HL-60 (cell line): ENCODE results near the gene BTBD7.

ENCODE experiments used
- DNase-seq, 2 experiments: peaks; one replicate each; pipeline ENCODE4 v3.0.0-alpha.2; 2010 to 2020; ENCODE audit warnings: low read depth in 1 of 2, low spot score in 1 of 2
- H3K27ac ChIP-seq: fragments of 250-450 bp; sonication (Bioruptor Pico); replicated peaks from 2 replicates; pipeline ENCODE4 v1.5.1; 2020; ENCODE audit warnings: mild to moderate bottlenecking, moderate library complexity
- H3K27me3 ChIP-seq: fragments of 250-450 bp; sonication (Bioruptor Pico); 2 replicates; pipeline ENCODE4 v1.5.1; 2021; ENCODE audit warnings: mild to moderate bottlenecking, moderate library complexity; ENCODE audit not compliant: insufficient read depth, poor library complexity, severe bottlenecking
- H3K4me3 ChIP-seq: replicated peaks from 2 replicates; pipeline ENCODE4 v1.5.1; 2011; ENCODE audit warnings: mild to moderate bottlenecking, control low read depth, low read length; ENCODE audit not compliant: insufficient read depth
- GABPA ChIP-seq: IDR thresholded peaks from 2 replicates; pipeline ENCODE4 v1.6.1; 2012; ENCODE audit warnings: low read depth
- POLR2AphosphoS5 ChIP-seq: IDR thresholded peaks from 2 replicates; pipeline ENCODE4 v1.6.1; 2012; ENCODE audit warnings: low read depth
- SPI1 ChIP-seq: IDR thresholded peaks from 2 replicates; pipeline ENCODE4 v1.6.1; 2012; ENCODE audit warnings: low read depth, mild to moderate bottlenecking, borderline replicate concordance
- TF ChIP-seq, protein P1 (sequence below): IDR thresholded peaks from 2 replicates; pipeline ENCODE4 v1.6.1; 2012; ENCODE audit warnings: low read depth; ENCODE audit not compliant: insufficient replicate concordance
- TF ChIP-seq, protein P2 (sequence below): IDR thresholded peaks from one replicate; pipeline ENCODE4 v1.5.1; 2011; ENCODE audit warnings: low read length, control low read depth, inconsistent platforms; ENCODE audit not compliant: insufficient read depth

The BTBD7 gene

DNA sequence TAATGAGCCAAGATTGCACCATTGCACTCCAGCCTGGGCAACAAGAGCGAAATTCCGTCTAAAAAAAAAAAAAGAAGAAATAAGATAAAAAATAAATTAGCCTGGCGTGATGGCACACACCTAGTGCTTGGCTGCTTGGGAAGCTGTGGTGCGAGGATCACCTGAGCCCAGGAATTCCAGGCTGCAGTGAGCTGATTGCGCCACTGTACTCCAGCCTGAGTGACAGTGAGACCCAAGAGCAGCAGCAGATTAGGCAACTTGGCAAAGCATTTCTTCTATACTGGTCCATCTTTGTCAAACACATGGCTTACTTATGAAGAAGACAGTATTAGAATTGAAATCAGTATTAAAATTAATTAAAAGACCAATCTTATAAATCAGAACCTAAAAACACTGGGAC lies 132.3 kb downstream of the BTBD7 start:
- TF ChIP-seq POLR2AphosphoS5 (no peak), SPI1 (no peak), GABPA (no peak)
- TF ChIP-seq, protein P1, sequence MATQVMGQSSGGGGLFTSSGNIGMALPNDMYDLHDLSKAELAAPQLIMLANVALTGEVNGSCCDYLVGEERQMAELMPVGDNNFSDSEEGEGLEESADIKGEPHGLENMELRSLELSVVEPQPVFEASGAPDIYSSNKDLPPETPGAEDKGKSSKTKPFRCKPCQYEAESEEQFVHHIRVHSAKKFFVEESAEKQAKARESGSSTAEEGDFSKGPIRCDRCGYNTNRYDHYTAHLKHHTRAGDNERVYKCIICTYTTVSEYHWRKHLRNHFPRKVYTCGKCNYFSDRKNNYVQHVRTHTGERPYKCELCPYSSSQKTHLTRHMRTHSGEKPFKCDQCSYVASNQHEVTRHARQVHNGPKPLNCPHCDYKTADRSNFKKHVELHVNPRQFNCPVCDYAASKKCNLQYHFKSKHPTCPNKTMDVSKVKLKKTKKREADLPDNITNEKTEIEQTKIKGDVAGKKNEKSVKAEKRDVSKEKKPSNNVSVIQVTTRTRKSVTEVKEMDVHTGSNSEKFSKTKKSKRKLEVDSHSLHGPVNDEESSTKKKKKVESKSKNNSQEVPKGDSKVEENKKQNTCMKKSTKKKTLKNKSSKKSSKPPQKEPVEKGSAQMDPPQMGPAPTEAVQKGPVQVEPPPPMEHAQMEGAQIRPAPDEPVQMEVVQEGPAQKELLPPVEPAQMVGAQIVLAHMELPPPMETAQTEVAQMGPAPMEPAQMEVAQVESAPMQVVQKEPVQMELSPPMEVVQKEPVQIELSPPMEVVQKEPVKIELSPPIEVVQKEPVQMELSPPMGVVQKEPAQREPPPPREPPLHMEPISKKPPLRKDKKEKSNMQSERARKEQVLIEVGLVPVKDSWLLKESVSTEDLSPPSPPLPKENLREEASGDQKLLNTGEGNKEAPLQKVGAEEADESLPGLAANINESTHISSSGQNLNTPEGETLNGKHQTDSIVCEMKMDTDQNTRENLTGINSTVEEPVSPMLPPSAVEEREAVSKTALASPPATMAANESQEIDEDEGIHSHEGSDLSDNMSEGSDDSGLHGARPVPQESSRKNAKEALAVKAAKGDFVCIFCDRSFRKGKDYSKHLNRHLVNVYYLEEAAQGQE, result no peak
- TF ChIP-seq, protein P2, sequence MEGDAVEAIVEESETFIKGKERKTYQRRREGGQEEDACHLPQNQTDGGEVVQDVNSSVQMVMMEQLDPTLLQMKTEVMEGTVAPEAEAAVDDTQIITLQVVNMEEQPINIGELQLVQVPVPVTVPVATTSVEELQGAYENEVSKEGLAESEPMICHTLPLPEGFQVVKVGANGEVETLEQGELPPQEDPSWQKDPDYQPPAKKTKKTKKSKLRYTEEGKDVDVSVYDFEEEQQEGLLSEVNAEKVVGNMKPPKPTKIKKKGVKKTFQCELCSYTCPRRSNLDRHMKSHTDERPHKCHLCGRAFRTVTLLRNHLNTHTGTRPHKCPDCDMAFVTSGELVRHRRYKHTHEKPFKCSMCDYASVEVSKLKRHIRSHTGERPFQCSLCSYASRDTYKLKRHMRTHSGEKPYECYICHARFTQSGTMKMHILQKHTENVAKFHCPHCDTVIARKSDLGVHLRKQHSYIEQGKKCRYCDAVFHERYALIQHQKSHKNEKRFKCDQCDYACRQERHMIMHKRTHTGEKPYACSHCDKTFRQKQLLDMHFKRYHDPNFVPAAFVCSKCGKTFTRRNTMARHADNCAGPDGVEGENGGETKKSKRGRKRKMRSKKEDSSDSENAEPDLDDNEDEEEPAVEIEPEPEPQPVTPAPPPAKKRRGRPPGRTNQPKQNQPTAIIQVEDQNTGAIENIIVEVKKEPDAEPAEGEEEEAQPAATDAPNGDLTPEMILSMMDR, result no peak
- Histone ChIP-seq H3K27me3 (no peaks in the 10 kb centered on the region), H3K4me3 (no peak overlapping the region), H3K27ac (no peak overlapping the region)
- DNase-seq, result no peak

DNA sequence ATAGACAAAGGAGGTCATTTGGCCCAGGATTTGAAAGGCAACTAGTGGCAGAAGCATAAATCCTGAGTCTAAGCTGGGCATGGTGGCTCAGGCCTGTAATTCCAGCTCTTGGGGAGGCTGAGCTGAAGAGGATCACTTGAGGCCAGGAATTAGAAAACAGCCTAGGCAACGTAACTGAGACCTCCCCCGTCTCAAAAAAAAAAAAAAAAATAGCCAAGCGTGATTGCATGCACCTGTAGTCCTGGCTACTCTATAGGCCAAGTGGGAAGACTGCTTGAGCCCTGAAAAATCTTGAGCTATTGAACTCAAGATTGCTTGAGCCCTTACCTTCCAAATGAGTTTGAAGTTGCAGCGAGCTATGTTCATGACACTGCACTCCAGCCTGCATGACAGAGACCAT lies 133.8 kb downstream of the BTBD7 start:
- TF ChIP-seq GABPA, result no peak
- TF ChIP-seq POLR2AphosphoS5, result no peak
- TF ChIP-seq SPI1, result no peak
- TF ChIP-seq, protein P1, result no peak
- TF ChIP-seq, protein P2, result no peak
- no peak for DNase-seq
- H3K27ac ChIP-seq, result no peak overlapping the region
- H3K27me3 ChIP-seq, result no peaks in the 10 kb centered on the region
- H3K4me3 ChIP-seq, result no peak overlapping the region

DNA sequence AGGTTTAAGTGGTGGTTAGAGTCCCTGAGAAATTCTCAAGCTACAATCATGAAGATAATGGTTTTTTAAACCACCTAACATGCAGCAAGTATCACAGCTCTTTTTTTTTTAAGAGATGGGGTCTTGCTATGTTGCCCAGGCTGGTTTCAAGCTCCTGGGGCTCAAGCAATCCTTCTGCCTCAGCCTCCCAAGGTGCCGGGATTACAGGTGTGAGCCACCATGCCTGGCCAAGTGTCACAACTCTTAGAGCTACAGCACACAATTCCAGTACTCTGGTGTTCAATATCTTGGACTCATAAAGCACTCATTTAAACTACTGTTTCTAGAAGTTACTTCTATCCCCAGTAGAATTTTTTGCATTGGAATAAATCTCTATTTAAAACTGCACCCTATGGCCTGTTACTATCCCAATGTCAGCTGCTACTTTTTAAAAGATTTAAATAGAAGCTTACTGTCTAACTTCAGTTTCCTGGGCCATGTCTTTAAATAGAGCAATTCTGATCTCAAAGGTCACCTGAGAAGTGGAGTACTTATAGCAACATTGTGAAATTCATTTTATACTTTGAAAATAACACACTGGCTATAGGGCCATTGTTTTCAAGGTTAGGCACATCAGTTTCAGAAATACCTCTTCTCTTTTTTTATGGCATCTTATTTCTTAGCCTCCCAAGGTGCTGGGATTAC lies 137.4 kb downstream of the BTBD7 start:
- no peak for DNase-seq
- H3K4me3 ChIP-seq, result no peak overlapping the region
- H3K27me3 ChIP-seq, result no peaks in the 10 kb centered on the region
- TF ChIP-seq GABPA (no peak), SPI1 (no peak), POLR2AphosphoS5 (no peak)
- TF ChIP-seq, protein P2, result no peak
- TF ChIP-seq, protein P1, result no peak
- no peak overlapping the region for H3K27ac ChIP-seq
